HG03469 (cell line): ENCODE measurements around the gene RACGAP1.

Experiments
- ATAC-seq: cut with Tn5 transposase; IDR thresholded peaks from one replicate; pipeline ENCODE4 v1.9.1; 2021; ENCODE audit warnings: mild to moderate bottlenecking, moderate library complexity, moderate number of reproducible peaks; ENCODE audit not compliant: unreplicated experiment

Gene RACGAP1

DNA sequence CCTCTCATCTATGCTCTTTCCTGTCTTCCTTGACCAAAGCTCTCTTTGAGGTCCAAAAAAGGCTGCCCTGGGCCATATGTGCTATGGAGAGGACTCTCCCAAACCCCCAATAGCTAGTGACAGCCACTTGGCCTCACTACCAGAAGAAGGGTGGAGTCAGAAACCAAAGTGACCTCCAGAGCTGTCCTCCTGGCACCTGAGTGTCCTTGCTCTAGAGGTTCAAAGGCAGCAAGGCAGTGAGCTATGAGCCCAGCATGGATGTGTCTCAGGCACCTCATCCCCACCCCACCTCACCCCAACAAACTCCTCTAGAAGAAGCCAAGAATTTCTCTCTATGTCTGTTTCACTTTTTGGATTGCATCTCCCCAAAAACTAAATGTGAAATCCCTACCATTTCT lies 67.7 kb downstream of the RACGAP1 start:
- no peak for ATAC-seq

GRCh38 chr12:49956663-49957569 lies 68.4 kb downstream of the RACGAP1 start:
- no peak for ATAC-seq

DNA sequence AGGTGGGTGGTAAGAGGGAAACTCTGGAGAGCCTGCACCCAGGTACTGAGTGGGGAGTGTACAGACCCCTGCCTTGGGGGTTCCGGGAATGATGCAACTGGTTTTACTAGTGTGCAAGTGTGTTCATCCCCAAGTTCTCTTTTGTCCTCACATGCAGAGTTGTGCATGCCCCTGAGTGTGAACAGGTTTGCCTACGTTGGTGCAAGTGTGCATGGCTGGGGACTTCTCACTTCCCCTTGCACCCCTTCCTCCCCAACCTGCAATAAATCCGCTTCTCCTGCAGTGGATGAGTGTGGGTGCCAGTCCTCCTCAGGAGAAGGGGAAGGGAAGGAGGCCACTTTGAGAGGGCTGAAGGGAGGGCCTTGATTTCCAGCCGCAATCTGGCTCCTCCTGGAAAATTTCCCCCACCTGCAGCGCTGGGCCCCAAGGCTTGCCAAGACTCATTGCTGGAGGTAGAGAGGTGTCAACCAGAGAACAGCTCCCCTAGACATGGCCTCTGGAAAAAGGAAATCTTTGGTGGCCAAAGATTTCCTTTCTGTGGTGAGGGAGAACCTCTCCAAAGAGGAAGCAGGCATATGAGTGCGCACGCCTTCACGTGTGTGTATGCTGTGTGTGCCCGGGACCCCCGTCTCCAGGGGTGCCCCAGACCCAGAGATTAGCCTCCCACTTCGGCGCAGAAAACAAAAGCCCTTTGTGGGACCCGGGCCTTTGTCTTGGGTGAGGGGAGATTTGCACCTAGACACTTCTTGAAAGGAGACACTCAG lies 69.2 kb downstream of the RACGAP1 start:
- ATAC-seq: no peak

DNA sequence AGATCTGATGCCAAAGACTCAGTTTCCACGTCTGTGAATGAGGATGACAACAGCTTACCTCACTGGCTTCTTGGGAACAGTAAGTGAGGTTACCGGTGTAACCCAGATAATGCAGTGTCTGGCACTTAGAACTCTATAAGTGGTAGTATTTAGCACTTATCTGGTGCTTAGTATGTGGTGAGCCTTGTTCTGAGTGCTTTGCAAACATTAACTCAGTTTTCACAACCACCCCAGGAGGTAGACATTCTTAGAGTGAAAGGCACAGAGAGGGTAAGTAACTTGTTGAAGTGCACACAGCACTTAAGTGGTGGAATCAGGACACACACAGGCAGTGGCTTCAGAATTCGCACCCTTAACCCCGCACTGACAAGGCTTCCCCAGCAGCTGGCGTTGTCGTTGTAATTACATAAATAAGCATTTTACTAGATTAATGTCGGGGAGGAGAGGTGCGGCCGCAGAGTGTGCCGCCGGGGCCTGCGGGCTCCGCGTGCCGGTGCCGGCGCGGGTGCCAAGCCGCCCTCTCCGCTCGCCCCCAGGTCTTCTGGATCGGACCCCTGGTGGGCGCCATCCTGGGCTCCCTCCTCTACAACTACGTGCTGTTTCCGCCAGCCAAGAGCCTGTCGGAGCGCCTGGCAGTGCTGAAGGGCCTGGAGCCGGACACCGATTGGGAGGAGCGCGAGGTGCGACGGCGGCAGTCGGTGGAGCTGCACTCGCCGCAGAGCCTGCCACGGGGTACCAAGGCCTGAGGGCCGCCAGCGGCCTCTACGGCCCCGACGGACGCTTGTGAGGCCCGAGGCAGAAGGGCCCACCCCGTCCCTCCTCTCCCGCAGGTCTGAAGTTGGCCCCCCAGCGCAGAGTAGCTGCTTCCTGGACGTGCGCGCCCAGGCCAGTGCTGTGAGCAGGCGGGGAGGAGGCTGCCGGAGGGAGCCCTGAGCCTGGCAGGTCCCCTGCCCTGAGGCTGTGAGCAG lies 70.1 kb downstream of the RACGAP1 start:
- ATAC-seq: no peak

DNA sequence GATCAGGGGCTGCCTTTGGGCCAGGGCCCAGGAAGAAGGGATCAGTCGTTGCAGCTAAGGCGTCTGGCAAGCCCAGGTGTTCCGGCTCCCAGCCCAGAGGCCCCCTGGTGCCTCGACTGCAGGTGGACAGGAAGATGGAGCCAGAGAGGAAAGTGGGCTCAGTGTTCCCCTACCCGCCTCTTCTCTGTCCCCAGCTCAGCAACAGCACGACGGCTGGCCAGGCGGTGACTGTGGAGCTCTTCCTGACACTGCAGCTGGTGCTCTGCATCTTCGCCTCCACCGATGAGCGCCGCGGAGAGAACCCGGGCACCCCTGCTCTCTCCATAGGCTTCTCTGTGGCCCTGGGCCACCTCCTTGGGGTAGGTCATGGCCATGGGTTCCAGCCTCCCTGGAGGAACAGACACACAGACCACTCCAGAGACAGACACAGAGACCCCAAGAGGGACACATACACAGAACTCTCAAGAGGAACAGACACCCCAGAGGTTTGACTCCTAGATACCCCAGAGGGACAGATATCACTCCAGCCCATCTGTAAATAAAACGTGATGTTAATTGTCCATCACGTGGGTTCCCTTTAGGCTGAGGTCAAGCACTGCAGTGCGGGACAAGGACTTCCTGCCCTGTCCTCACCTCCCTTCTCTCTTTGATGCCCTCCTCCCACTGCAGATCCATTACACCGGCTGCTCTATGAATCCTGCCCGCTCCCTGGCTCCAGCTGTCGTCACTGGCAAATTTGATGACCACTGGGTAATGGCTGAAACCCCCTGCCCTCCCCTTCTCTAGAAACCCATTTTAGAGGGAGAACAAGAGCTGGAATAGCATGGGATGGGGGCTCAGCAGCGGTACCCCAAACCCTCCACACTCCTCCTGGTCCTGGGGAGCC lies 71.1 kb downstream of the RACGAP1 start:
- no peak for ATAC-seq

GRCh38 chr12:49953151-49953550 lies 72.1 kb downstream of the RACGAP1 start:
- no peak for ATAC-seq

DNA sequence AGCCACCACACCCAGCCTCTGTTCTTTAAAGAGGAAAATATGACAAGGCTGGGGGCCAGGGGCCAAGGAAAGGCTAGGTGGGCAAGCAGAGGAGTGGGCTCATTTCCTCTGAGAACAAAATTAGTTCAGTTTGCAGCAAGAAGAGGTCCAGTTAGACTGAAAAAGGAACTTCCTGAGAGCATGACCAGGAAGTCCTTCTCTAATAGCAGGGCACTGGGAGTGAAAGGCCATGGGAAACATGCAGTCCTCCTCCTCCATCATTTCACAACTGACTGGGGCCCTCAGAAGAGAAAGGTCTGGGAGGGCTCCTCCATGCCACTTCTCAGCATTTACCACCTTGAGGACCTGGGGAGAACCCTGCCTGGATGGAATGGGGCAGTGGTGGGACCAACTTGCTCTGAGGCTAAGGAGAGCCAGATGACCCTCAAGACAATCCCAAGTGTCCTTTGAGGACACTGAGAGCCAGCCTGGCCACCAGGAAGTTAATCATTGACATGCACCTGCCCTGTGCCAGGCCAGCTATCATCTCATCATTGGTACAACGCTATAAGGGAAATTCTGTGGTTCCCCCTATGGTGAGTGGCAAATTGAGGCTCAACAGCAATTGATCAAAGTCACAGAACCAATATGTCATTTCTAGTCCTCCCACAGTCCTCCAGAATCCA lies 72.8 kb downstream of the RACGAP1 start:
- no peak for ATAC-seq

- ATAC-seq: no peak
Measured at GRCh38 chr12:49951411-49952240, 73.7 kb downstream of the RACGAP1 start.

DNA sequence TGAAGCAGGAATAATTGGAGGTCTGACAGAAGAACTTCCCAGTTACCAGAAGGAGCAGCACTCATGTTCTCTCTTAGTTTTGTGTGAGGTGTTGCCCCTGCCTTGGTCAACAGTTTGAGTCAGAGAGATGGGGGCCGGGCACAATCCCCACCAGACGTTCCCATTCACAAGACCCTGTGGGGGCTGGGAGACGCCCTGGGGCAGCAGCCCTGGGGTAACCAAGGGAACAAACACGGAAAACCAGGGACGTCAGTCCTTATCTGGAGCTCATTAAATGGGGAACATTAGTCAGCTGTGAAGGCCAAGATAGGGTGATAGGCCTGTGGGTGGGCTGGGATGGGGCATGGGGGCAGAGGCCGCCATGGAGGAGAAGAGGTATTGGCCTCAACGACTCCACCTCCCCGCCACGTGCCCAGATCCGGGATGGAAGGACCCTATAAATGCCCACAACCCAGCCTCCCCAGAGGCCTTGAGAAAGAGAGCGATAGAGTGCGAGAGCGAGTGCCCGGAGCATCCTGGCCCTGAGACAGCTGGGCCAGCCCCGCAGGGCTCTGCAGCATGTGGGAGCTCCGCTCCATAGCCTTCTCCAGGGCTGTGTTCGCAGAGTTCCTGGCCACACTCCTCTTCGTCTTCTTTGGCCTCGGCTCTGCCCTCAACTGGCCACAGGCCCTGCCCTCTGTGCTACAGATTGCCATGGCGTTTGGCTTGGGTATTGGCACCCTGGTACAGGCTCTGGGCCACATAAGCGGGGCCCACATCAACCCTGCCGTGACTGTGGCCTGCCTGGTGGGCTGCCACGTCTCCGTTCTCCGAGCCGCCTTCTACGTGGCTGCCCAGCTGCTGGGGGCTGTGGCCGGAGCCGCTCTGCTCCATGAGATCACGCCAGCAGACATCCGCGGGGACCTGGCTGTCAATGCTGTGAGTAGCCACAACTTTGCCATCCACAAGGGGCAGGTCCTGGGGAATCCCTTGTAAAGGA lies 74.7 kb downstream of the RACGAP1 start, which contains the start of gene AQP2:
Gene AQP2 (plus strand): TSS at position 465 of the 979 bp plus-strand sequence. CDS start 94 bp downstream, at position 559.
- ATAC-seq: no peak

GRCh38 chr12:49949866-49950265 lies 75.4 kb downstream of the RACGAP1 start:
- no peak for ATAC-seq

DNA sequence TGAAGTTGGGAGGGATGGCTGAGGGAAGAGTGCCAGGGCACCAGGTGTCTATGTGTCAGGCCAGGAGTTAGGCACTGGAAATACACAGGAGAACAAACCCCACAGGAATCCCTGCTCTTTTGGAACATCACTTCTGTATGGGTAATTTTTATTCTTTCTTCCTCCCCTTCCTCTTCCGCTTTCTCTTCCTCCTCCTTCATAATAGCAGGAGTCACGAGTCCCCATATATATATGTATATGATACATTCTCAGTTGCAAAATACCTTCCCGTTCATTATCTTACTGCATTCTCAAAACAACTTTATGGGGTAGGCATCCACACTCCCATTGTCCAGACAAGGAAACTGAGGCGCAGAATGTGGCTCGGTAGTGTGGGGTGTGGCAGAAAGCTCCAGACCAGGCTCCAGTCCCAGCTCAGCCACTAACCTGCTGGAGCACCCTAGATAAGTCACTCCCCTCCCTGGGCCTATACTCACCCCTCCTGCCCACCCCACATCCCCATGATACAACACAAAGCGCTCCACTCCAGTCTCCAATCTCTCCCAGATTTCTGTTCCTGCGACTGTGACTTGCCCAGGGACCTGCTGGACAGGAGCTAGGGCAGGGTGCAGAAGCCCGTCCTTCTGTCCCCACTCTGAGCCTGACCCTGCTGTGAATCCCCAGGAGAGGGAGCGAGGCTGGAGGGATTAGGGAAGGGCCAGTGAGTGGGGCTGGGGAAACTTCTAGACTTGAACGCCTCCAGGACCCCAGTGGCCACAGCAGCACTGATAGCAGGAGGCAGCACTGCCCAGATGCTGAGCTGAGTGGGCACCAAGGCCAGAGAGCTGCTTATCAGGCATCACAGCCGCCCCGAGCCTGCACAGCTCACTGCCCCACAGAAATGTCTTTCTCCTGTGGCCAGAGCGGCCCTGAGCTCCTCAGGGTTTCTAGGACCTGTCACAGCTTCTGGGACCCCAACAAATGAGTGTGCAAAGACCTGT lies 76.1 kb downstream of the RACGAP1 start:
- ATAC-seq: no peak

- ATAC-seq: no peak
Measured at GRCh38 chr12:49947593-49948226, 77.6 kb downstream of the RACGAP1 start.

DNA sequence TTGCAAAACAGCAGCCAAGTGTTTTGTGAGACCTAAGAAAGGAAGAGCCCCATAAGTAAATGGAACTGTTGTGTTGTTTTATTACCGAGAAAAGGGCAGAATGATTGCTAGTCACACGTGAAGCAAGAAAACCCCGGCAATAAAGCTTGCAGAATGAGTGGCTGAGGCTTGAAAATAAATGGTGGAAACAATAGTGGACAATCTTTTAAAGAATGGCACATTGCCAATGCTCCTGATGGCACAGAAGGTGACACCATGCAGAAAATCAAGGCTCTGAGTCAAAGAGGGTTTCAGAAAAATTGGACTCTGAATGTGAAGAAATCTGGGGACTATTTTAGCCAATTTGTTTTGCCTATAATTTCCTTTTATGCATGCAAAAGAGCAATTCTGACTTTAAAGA lies 78.8 kb downstream of the RACGAP1 start:
- no peak for ATAC-seq

- ATAC-seq: no peak
Measured at GRCh38 chr12:49946086-49946485, 79.2 kb downstream of the RACGAP1 start.

DNA sequence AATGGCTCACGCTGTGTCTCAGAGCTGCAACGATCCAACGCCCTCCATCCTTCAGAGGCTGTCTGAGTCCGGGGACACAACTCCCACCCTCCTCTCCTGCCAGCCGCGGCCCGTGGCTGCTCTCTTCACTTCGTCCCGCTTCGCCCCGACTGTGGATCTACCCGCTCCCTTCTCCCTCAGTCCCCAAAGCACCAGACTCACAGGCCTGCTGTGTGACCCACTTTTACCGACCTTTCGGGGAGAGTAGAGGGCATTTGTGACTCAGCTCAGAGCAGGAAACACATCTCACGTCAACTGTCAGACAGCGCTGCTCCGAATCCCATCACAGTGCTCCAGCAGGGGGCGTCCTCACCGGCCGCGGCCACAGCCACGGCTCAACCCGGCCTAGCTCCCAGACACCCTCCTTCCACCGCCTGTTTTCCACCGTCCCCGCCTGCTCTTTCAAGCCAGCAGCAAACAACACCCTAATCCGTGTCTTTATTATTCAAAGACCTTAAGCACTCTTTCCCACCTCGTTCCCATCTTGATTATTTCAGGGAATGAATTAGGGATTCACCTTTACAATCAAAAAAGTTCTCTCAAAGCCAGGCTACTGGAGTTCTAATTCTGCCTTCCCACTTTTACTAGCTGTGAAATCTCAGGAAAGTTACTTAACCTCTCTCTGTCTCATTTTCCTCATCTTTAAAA lies 79.8 kb downstream of the RACGAP1 start:
- no peak for ATAC-seq
